ENCODE data around the gene TLX1. TPM values are rescaled to one million over a fixed set of nuclear protein-coding genes. Genes with fewer than 3 reads are reported as not detected.

Gene TLX1
- total and polyA plus RNA-seq, 9 donors = not detected

GRCh38 chr10:101094121-101094879 is 36.8 kb upstream of the TLX1 start:
- TF ChIP-seq POLR2A (IDR thresholded peaks at IDR 0.05) = no peak
- intact Hi-C loops (cut with DNase I) = loop anchor here in 1 of 4 donors (5.0 kb wide), 1 partner anchor 53 kb away; no protein-coding TSS in a partner anchor
- no peak for DNase-seq
- H3K27me3 ChIP-seq = no peaks in the 10 kb centered on the region
- no peaks in the 10 kb centered on the region for H3K36me3 ChIP-seq
- no peaks in the 10 kb centered on the region for H3K9me3 ChIP-seq
- H3K4me1 ChIP-seq (ENCODE audit: insufficient read depth) = no peaks in the 10 kb centered on the region
- no peak overlapping the region for H3K27ac ChIP-seq
- no peak overlapping the region for H3K4me3 ChIP-seq
- WGBS, 3 donors = 36 to 46% (median 37%) methylated on average over 14 of the region's 14 CpGs

DNA sequence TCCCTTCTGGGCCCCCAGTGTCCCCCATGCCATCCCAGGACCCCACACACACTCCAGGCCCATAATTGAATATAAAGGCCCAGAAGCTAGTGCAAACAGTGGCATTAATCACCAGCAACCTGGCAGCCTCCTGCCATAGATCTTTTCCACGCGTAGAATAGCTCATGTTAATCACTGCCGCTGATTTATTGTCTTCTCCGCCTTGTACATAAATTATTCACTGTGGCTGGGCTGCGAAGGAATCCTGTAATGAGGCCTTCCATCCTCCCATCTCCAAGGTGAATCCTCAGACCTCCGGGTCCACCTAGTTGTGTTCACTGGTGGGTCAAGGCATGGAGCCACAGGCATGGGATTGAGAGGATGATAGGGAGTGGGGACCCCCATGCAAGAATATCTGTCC is 36.1 kb upstream of the TLX1 start:
- H3K27me3 ChIP-seq = no peaks in the 10 kb centered on the region
- intact Hi-C loops (cut with DNase I) = no loop called here

GRCh38 chr10:101095550-101096213 is 35.4 kb upstream of the TLX1 start:
- Histone ChIP-seq H3K4me3 (no peak overlapping the region), H3K9me3 (no peaks in the 10 kb centered on the region), H3K27me3 (no peaks in the 10 kb centered on the region), H3K27ac (no peak overlapping the region), H3K36me3 (no peaks in the 10 kb centered on the region), H3K4me1 (ENCODE audit: insufficient read depth) (no peaks in the 10 kb centered on the region)
- intact Hi-C loops (cut with DNase I) = no loop called here
- WGBS, 3 donors = 23 to 29% (median 24%) methylated on average over 7 of the region's 7 CpGs
- TF ChIP-seq POLR2A (IDR thresholded peaks at IDR 0.05) = no peak
- TF ChIP-seq, protein P1, sequence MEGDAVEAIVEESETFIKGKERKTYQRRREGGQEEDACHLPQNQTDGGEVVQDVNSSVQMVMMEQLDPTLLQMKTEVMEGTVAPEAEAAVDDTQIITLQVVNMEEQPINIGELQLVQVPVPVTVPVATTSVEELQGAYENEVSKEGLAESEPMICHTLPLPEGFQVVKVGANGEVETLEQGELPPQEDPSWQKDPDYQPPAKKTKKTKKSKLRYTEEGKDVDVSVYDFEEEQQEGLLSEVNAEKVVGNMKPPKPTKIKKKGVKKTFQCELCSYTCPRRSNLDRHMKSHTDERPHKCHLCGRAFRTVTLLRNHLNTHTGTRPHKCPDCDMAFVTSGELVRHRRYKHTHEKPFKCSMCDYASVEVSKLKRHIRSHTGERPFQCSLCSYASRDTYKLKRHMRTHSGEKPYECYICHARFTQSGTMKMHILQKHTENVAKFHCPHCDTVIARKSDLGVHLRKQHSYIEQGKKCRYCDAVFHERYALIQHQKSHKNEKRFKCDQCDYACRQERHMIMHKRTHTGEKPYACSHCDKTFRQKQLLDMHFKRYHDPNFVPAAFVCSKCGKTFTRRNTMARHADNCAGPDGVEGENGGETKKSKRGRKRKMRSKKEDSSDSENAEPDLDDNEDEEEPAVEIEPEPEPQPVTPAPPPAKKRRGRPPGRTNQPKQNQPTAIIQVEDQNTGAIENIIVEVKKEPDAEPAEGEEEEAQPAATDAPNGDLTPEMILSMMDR (IDR thresholded peaks at IDR 0.05) = no peak
- TF ChIP-seq EP300 (IDR thresholded peaks at IDR 0.05) = no peak
- DNase-seq = peak in 3 of 5 donors; percentile 14 to 57 (median 40)

More for the DNA sequence above, 36.1 kb upstream of the TLX1 start:
- Histone ChIP-seq H3K9me3 (no peaks in the 10 kb centered on the region), H3K36me3 (no peaks in the 10 kb centered on the region), H3K4me3 (no peak overlapping the region), H3K4me1 (ENCODE audit: insufficient read depth) (no peaks in the 10 kb centered on the region), H3K27ac (no peak overlapping the region)
- DNase-seq = no peak
- TF ChIP-seq, protein P1 (IDR thresholded peaks at IDR 0.05) = no peak
- TF ChIP-seq POLR2A (IDR thresholded peaks at IDR 0.05) (no peak), EP300 (IDR thresholded peaks at IDR 0.05) (no peak)
- WGBS, 3 donors = 58 to 62% (median 59%) methylated on average over 6 of the region's 6 CpGs

DNA sequence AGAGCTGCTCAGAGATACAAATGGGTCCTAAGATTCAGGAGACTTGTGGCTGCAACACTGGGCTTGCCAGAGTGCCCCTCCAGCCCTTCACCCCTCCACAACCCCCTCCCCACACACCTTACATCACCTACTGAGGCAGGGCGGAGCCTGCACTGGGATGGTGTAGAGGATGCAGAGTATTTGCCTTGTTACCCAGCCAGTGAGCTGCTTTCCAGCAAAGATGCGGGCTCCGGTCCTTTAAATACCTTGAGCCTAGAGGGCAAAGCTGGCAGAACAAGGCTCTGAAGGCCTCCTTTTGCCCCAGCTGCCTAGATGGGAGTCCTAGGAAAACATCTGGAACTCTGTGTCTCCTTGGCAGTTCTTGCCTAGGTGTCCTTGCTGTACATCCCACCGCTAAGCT is 34.7 kb upstream of the TLX1 start:
- 82 to 86% (median 84%) methylated on average over 4 of the region's 4 CpGs for WGBS, 3 donors
- intact Hi-C loops (cut with DNase I) = no loop called here
- Histone ChIP-seq H3K27me3 (no peaks in the 10 kb centered on the region), H3K27ac (no peak overlapping the region), H3K36me3 (no peaks in the 10 kb centered on the region), H3K9me3 (no peaks in the 10 kb centered on the region), H3K4me1 (ENCODE audit: insufficient read depth) (no peaks in the 10 kb centered on the region), H3K4me3 (no peak overlapping the region)
- no peak for DNase-seq
- TF ChIP-seq, protein P1 (IDR thresholded peaks at IDR 0.05) = no peak
- TF ChIP-seq EP300 (IDR thresholded peaks at IDR 0.05) (no peak), POLR2A (IDR thresholded peaks at IDR 0.05) (no peak)

GRCh38 chr10:101097881-101098280 is 33.2 kb upstream of the TLX1 start:
- intact Hi-C loops (cut with DNase I) = no loop called here
- Histone ChIP-seq H3K36me3 (no peaks in the 10 kb centered on the region), H3K9me3 (no peaks in the 10 kb centered on the region), H3K27me3 (no peaks in the 10 kb centered on the region), H3K4me1 (ENCODE audit: insufficient read depth) (no peaks in the 10 kb centered on the region), H3K4me3 (no peak overlapping the region), H3K27ac (no peak overlapping the region)
- 26 to 43% (median 30%) methylated on average over 4 of the region's 4 CpGs for WGBS, 3 donors
- TF ChIP-seq EP300 (IDR thresholded peaks at IDR 0.05) = no peak
- no peak for DNase-seq

All from ovary (tissue), 9 donors.